HepG2 (cell line): ENCODE data around the gene RPL11. TPM values are rescaled to one million over a fixed set of nuclear protein-coding genes. Genes with fewer than 3 reads are reported as not detected.

Experiments used
- BORCS8-MEF2B ChIP-seq: sonication (generic); formaldehyde crosslinking; IDR thresholded peaks from 2 replicates; pipeline ENCODE4 v1.8.0; 2022; ENCODE audit warnings: mild to moderate bottlenecking, missing genetic modification reagents
- EEA1 ChIP-seq: sonication (generic); formaldehyde crosslinking; IDR thresholded peaks from 2 replicates; pipeline ENCODE4 v1.5.1; 2020; ENCODE audit warnings: mild to moderate bottlenecking, missing genetic modification reagents, borderline replicate concordance
- ELF1 ChIP-seq: sonication (generic); formaldehyde crosslinking; IDR thresholded peaks from 2 replicates; pipeline ENCODE4 v1.4.0; 2020; ENCODE audit warnings: missing genetic modification reagents
- FOSL2 ChIP-seq: sonication (generic); formaldehyde crosslinking; IDR thresholded peaks from 2 replicates; pipeline ENCODE4 v1.4.0; 2020; ENCODE audit warnings: missing genetic modification reagents
- FOXK2 ChIP-seq: fragments of 450-650 bp; IDR thresholded peaks from 2 replicates; pipeline ENCODE4 v1.6.1; 2016
- FUBP1 ChIP-seq: sonication (generic); formaldehyde crosslinking; IDR thresholded peaks from 2 replicates; pipeline ENCODE4 v1.5.1; 2020; ENCODE audit warnings: missing genetic modification reagents, mild to moderate bottlenecking, borderline replicate concordance
- KDM5B ChIP-seq: sonication (generic); formaldehyde crosslinking; IDR thresholded peaks from 2 replicates; pipeline ENCODE4 v1.4.0; 2020; ENCODE audit warnings: missing genetic modification reagents, mild to moderate bottlenecking, borderline replicate concordance
- MYPOP ChIP-seq: sonication (generic); formaldehyde crosslinking; IDR thresholded peaks from 2 replicates; pipeline ENCODE4 v1.8.1; 2023; ENCODE audit warnings: mild to moderate bottlenecking, moderate library complexity, missing genetic modification reagents
- NR2C2 ChIP-seq: sonication (generic); formaldehyde crosslinking; IDR thresholded peaks from 2 replicates; pipeline ENCODE4 v1.4.0; 2020; ENCODE audit warnings: missing genetic modification reagents, mild to moderate bottlenecking, moderate library complexity, borderline replicate concordance
- SPEN ChIP-seq: sonication (generic); formaldehyde crosslinking; IDR thresholded peaks from 2 replicates; pipeline ENCODE4 v1.5.1; 2020; ENCODE audit warnings: low read depth, mild to moderate bottlenecking, missing genetic modification reagents
- ZNF281 ChIP-seq: sonication (generic); formaldehyde crosslinking; IDR thresholded peaks from 2 replicates; pipeline ENCODE4 v1.4.0; 2020; ENCODE audit warnings: missing genetic modification reagents, borderline replicate concordance
- polyA plus RNA-seq, 8 experiments: library from polyadenylated mRNA; depleted of rRNA in 3 of 8; stranded (reverse) in 7 of 8; unstranded in 1 of 8; fragments of >200 nt; fragmentation: Illumina TruSeq in 4 of 8; extraction: Trizol in 4 of 8; gene quantifications; 2 replicates each; pipeline versions ENCODE4 v1.2.1 to v1.2.3, GENCODE V29; 2011 to 2016; ENCODE audit warnings: low read depth in 4 of 8, missing spikeins in 1 of 8, mixed read lengths in 1 of 8; ENCODE audit not compliant: insufficient read depth in 1 of 8
- total RNA-seq, 5 experiments: library from RNA; depleted of rRNA; stranded (reverse); fragments of >200 nt; fragmentation: Illumina TruSeq; extraction: Trizol; gene quantifications; 2 replicates each; pipeline ENCODE4 v1.2.3, GENCODE V29; 2016; ENCODE audit warnings: low read depth in 1 of 5
- TF ChIP-seq, protein P1 (sequence below): sonication (generic); formaldehyde crosslinking; IDR thresholded peaks from 2 replicates; pipeline ENCODE4 v1.5.0; 2020; ENCODE audit warnings: mild to moderate bottlenecking, missing genetic modification reagents, borderline replicate concordance
- TF ChIP-seq, protein P2 (sequence below): fragments of 450-650 bp; IDR thresholded peaks from 2 replicates; pipeline ENCODE4 v1.6.1; 2017
- TF ChIP-seq, protein P3 (sequence below): IDR thresholded peaks from 2 replicates; pipeline ENCODE4 v1.6.1; 2018; ENCODE audit warnings: missing genetic modification reagents

Gene RPL11
- total and polyA plus RNA-seq, 2 of the 13 experiments (the other 11 are each of a cell fraction or from before 2014, with no cell fraction given): 1,682 to 2,010 TPM

DNA sequence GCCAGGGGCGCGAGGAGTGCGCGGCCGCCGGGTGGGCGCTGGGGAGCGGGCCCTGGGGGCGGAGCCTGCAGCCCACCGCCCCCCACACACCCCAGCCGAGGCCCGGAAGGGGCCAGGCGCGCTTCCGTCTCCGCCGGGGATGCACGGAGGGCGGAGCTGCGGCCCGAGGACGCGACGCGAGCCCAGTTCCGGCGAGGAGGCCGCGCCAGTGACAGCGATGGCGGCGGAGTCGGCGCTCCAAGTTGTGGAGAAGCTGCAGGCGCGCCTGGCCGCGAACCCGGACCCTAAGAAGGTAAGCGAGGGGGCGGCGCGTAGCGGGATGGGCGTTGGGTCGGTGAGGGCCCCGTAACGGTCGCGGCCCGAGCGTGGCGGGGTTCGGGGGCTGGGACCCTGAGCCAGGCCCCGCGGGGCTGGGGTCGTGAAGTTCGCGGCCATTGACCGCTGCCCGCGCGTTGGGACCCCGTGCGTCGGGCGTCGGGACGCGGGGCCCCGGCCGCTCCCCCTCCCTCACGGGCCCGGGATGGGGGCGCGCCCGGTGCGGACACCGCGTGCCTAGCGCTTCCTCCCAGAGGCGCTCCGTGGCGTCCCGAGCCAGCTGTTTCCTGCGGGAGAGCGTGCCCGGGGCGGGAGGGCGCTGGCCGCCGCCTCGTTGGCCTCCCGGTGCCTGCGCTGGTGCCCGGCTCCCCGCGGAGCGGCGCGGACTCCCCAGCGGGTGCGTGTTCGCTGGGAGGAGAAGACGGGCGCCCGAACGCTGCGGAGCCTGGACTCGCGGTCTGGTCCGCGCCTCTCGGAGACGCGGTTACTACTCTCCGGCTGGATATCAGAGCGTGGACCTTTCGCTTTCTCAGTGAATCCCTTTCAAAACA, 51.9 kb downstream of the RPL11 start, which contains the start of gene ELOA (continued):
- TF ChIP-seq, protein P1, sequence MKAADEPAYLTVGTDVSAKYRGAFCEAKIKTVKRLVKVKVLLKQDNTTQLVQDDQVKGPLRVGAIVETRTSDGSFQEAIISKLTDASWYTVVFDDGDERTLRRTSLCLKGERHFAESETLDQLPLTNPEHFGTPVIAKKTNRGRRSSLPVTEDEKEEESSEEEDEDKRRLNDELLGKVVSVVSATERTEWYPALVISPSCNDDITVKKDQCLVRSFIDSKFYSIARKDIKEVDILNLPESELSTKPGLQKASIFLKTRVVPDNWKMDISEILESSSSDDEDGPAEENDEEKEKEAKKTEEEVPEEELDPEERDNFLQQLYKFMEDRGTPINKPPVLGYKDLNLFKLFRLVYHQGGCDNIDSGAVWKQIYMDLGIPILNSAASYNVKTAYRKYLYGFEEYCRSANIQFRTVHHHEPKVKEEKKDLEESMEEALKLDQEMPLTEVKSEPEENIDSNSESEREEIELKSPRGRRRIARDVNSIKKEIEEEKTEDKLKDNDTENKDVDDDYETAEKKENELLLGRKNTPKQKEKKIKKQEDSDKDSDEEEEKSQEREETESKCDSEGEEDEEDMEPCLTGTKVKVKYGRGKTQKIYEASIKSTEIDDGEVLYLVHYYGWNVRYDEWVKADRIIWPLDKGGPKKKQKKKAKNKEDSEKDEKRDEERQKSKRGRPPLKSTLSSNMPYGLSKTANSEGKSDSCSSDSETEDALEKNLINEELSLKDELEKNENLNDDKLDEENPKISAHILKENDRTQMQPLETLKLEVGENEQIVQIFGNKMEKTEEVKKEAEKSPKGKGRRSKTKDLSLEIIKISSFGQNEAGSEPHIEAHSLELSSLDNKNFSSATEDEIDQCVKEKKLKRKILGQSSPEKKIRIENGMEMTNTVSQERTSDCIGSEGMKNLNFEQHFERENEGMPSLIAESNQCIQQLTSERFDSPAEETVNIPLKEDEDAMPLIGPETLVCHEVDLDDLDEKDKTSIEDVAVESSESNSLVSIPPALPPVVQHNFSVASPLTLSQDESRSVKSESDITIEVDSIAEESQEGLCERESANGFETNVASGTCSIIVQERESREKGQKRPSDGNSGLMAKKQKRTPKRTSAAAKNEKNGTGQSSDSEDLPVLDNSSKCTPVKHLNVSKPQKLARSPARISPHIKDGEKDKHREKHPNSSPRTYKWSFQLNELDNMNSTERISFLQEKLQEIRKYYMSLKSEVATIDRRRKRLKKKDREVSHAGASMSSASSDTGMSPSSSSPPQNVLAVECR: peak; percentile 94
- TF ChIP-seq ELF1 (CRISPR knock-in tag) (peak; percentile 62), KDM5B (CRISPR knock-in tag) (peak; percentile 86), FUBP1 (CRISPR knock-in tag) (no peak), ZNF281 (CRISPR knock-in tag) (peak; percentile 28), MYPOP (CRISPR knock-in tag) (no peak), BORCS8-MEF2B (CRISPR knock-in tag) (no peak; the same call in none of the 2 replicates), FOXK2 (no peak), SPEN (CRISPR knock-in tag) (peak; percentile 84), FOSL2 (0 out of 2 replicates have a peak, but pooled peaks have one; percentile 12), EEA1 (peak; percentile 74; the same call in 1 of the 2 replicates), NR2C2 (peak; percentile 54; the same call in 1 of the 2 replicates)
- TF ChIP-seq, protein P2, sequence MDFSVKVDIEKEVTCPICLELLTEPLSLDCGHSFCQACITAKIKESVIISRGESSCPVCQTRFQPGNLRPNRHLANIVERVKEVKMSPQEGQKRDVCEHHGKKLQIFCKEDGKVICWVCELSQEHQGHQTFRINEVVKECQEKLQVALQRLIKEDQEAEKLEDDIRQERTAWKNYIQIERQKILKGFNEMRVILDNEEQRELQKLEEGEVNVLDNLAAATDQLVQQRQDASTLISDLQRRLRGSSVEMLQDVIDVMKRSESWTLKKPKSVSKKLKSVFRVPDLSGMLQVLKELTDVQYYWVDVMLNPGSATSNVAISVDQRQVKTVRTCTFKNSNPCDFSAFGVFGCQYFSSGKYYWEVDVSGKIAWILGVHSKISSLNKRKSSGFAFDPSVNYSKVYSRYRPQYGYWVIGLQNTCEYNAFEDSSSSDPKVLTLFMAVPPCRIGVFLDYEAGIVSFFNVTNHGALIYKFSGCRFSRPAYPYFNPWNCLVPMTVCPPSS: no peak
- TF ChIP-seq, protein P3, sequence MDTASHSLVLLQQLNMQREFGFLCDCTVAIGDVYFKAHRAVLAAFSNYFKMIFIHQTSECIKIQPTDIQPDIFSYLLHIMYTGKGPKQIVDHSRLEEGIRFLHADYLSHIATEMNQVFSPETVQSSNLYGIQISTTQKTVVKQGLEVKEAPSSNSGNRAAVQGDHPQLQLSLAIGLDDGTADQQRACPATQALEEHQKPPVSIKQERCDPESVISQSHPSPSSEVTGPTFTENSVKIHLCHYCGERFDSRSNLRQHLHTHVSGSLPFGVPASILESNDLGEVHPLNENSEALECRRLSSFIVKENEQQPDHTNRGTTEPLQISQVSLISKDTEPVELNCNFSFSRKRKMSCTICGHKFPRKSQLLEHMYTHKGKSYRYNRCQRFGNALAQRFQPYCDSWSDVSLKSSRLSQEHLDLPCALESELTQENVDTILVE (CRISPR knock-in tag): peak; percentile 74; the same call in 1 of the 2 replicates
